Keratinocyte (primary cell): ENCODE measurements around the gene PPARA.

Experiments
- EZH2 ChIP-seq: IDR thresholded peaks from one replicate; pipeline ENCODE4 v1.6.1; 2012; ENCODE audit warnings: inconsistent platforms, mild to moderate bottlenecking, low read length, moderate library complexity
- TF ChIP-seq, protein P1 (sequence below), 3 experiments: IDR thresholded peaks in 1 of 3; conservative IDR thresholded peaks in 1 of 3; optimal IDR thresholded peaks in 1 of 3; 2 replicates in 2 of 3; 3 replicates in 1 of 3; pipeline versions ENCODE3 to v1.5.1; 2011; ENCODE audit warnings: low read length in 3 of 3, mild to moderate bottlenecking in 3 of 3, moderate library complexity in 2 of 3, control low read depth in 1 of 3, inconsistent platforms in 1 of 3; ENCODE audit not compliant: insufficient read depth in 2 of 3; ENCODE audit errors: extremely low read depth in 1 of 3

GRCh38 chr22:46135611-46136485 lies 14.5 kb upstream of the PPARA start:
- TF ChIP-seq, protein P1, sequence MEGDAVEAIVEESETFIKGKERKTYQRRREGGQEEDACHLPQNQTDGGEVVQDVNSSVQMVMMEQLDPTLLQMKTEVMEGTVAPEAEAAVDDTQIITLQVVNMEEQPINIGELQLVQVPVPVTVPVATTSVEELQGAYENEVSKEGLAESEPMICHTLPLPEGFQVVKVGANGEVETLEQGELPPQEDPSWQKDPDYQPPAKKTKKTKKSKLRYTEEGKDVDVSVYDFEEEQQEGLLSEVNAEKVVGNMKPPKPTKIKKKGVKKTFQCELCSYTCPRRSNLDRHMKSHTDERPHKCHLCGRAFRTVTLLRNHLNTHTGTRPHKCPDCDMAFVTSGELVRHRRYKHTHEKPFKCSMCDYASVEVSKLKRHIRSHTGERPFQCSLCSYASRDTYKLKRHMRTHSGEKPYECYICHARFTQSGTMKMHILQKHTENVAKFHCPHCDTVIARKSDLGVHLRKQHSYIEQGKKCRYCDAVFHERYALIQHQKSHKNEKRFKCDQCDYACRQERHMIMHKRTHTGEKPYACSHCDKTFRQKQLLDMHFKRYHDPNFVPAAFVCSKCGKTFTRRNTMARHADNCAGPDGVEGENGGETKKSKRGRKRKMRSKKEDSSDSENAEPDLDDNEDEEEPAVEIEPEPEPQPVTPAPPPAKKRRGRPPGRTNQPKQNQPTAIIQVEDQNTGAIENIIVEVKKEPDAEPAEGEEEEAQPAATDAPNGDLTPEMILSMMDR (optimal IDR thresholded peaks at IDR 0.05 in 1 of 3, IDR thresholded peaks at IDR 0.05 in 1 of 3, conservative IDR thresholded peaks at IDR 0.05 in 1 of 3; ENCODE audit: extremely low read depth in 1 of 3, insufficient read depth in 2 of 3, low read length in 3 of 3), result no peak
- no peak for TF ChIP-seq EZH2
